HG03432 (cell line): Measurements from ENCODE around the gene ATP2C1.

Source experiments
- ATAC-seq: cut with Tn5 transposase; IDR thresholded peaks from one replicate; pipeline ENCODE4 v1.9.1; 2021; ENCODE audit warnings: mild to moderate bottlenecking, moderate library complexity; ENCODE audit not compliant: unreplicated experiment

The ATP2C1 gene

DNA sequence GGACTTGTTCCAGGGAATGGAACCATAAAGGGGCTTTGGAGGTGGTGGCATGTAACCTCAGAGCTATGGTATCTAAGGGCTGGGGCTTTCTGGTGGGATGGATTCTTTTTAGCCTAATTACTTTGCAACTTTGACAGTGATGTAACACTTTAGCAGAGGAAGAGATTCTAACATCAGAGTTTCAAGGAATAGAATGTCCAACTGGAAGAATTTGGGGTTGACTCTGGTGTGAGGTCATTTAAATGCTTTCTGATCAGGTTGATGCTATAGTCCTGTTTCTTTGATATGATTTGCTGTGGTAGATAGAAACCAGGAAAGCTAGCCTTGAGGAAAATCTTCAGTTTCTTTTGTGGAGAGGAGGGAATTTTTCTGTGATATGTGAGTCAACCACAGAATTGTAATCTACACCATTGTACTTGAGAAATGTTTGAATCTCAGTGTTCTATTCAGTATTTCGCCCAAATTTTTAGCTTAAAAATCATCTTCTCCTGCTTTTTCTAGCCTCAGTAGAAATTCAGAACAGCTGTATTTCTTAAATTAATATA, 40.0 kb downstream of the ATP2C1 start:
- no peak for ATAC-seq

- no peak for ATAC-seq
These were observed 40.7 kb downstream of the ATP2C1 start for GRCh38 chr3:130934442-130935089.

GRCh38 chr3:130935761-130936492, 42.0 kb downstream of the ATP2C1 start:
- ATAC-seq: no peak

- no peak for ATAC-seq
These were observed 45.9 kb downstream of the ATP2C1 start for GRCh38 chr3:130939753-130940152.

- no peak for ATAC-seq
These were observed 47.9 kb downstream of the ATP2C1 start for GRCh38 chr3:130941793-130942192.

GRCh38 chr3:130946882-130947281, 53.0 kb downstream of the ATP2C1 start:
- ATAC-seq: no peak

- no peak for ATAC-seq
These were observed 54.3 kb downstream of the ATP2C1 start for GRCh38 chr3:130948001-130948773.

DNA sequence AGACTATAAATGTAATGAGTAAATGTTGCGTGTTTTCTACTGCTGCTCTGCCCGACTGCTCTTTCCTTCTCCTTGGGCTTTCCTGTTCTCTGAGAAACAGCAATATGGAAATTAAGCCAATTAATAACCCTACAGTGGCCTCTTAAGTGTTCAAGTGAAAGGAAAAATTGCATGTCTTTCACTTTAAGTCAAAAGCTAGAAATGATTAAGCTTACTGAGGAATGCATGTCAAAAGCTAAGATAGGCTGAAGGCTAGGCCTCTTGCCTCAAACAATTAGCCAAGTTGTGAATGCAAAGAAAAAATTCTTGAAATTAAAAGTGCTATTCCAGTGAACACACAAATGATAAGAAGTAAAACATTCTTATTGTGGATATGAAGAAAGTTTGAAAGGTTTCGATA, 55.0 kb downstream of the ATP2C1 start:
- ATAC-seq: no peak

DNA sequence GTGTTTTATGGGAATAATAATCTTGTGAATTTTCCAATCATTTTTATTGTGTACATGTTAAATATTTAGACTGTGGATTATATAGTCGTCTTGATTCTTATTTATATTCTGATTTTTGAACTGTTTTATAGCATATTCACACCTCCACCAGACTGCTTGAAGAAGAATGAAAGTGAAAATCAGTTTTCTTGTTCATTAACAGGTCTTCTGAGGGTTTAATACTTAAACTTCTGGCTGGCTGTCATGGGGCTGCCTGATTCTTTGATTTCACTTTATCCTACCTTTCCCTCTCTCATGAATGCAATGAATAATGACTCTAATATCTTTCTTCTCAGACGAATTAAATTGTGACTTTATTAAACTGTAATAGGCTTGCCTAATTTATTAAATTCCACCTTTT, 56.2 kb downstream of the ATP2C1 start:
- peak; percentile 46 for ATAC-seq

GRCh38 chr3:130950641-130951040, 56.8 kb downstream of the ATP2C1 start:
- no peak for ATAC-seq

GRCh38 chr3:130955481-130955880, 61.6 kb downstream of the ATP2C1 start:
- no peak for ATAC-seq

GRCh38 chr3:130956281-130956680, 62.4 kb downstream of the ATP2C1 start:
- no peak for ATAC-seq

GRCh38 chr3:130956721-130957120, 62.8 kb downstream of the ATP2C1 start:
- ATAC-seq: no peak

- no peak for ATAC-seq
These were observed 66.4 kb downstream of the ATP2C1 start for GRCh38 chr3:130960139-130960795.

GRCh38 chr3:130961458-130961857, 67.6 kb downstream of the ATP2C1 start:
- no peak for ATAC-seq

GRCh38 chr3:130963444-130963843, 69.6 kb downstream of the ATP2C1 start:
- no peak for ATAC-seq

DNA sequence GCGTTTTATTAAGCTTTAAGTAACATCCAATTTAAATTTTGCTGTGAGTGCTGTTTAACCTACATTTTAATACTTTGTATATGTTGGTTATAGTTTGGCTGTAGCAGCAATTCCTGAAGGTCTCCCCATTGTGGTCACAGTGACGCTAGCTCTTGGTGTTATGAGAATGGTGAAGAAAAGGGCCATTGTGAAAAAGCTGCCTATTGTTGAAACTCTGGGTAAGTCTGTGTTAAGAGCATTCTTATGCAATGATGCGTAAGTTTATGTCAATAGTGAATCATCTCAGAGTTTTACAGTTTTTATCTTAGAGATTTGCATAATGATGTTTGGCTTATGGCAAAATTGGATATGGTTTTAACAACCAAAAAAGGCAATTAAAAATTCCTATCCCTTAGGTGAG, 70.0 kb downstream of the ATP2C1 start:
- ATAC-seq: no peak

DNA sequence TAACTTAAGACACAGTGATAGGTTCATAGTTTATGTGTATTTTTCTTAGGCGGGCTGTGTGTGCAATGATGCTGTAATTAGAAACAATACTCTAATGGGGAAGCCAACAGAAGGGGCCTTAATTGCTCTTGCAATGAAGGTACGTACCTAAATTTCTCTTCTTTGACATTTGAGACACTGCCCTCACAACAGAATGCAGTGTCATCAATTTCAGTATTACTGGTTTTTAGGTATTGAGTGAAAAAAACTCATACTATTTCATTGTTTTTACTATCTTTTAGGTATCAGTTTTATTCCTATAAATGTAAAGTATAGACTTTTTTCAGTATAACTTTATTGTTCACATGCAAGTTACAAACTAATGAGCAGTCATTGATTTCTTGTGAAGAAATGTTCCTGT, 73.4 kb downstream of the ATP2C1 start:
- ATAC-seq: no peak

- no peak for ATAC-seq
These were observed 74.3 kb downstream of the ATP2C1 start for GRCh38 chr3:130968221-130968620.

- ATAC-seq: no peak
These were observed 75.7 kb downstream of the ATP2C1 start for GRCh38 chr3:130969621-130970020.

DNA sequence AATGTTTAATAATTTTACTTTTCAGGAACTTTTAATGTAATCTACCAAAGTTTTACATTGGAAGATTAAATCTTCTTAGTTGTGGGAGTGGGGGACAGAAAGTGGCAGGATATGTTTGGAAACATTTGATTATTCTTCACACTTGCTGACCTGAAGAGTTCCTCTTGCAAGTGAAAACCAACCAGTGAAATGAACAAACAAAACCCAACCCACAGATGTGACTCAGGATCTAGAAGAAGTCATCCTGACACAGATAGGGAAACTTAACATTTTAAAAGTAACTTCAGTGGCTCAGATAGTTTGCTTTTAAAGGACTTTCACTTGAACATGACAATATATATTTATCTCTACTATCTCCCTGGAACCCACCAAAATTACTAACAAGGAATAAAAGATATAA, 77.3 kb downstream of the ATP2C1 start:
- ATAC-seq: no peak
